HepG2 (cell line): ENCODE results near the gene SERPINB10. TPM values are rescaled to one million over a fixed set of nuclear protein-coding genes. Genes with fewer than 3 reads are reported as not detected.

ENCODE experiments used
- ATAC-seq: fragments of 200-7000 bp; cut with Tn5 transposase; 3 replicates; pipeline ENCODE4 v1.9.1; 2020; ENCODE audit warnings: mild to moderate bottlenecking, moderate library complexity
- BruUV-seq: library from RNA; stranded (reverse); fragments of 400-500 nt; replicated peaks from 2 replicates; lab custom pipeline; 2021; lab: Mats Ljungman, UMichigan
- CTCF ChIA-PET: fragments of 300-600 bp; formaldehyde crosslinking; extraction: SDS; loops from one replicate; lab custom pipeline; 2021; ENCODE audit warnings: low total read pairs, inconsistent platforms, low intra/inter-chr PET ratio; lab: Yijun Ruan, JAX
- POLR2A ChIA-PET: fragments of 350-600 bp; sonication (Branson Sonifier 250); formaldehyde crosslinking; loops from one replicate; lab custom pipeline; 2020; ENCODE audit warnings: antibody characterized with exemption, inconsistent platforms; lab: Yijun Ruan, JAX
- DNase-seq: peaks from one replicate; pipeline ENCODE4 v3.0.0-alpha.2; 2015; ENCODE audit warnings: low spot score
- FAIRE-seq: peaks from 3 replicates; lab custom pipeline; 2011; peaks lifted over from hg19 to GRCh38; lab: Jason Lieb, UNC
- H2AFZ ChIP-seq: one replicate; pipeline ENCODE4 v1.6.1; 2011; ENCODE audit warnings: low read length, inconsistent platforms
- H3K27ac ChIP-seq: fragments of 300-600 bp; 3 replicates; pipeline ENCODE4 v1.8.0; 2011; ENCODE audit warnings: mixed run types, mild to moderate bottlenecking, mixed read lengths, low read length, inconsistent platforms; ENCODE audit not compliant: insufficient read depth; ENCODE audit errors: extremely low read length
- H3K27me3 ChIP-seq, 2 experiments: fragments of 200-600 bp in 1 of 2; 2 replicates in 1 of 2; 3 replicates in 1 of 2; pipeline versions ENCODE4 v1.6.0 to v1.8.0; 2011; ENCODE audit warnings: low read length in 2 of 2, mild to moderate bottlenecking in 2 of 2, moderate library complexity in 2 of 2, inconsistent platforms in 1 of 2; ENCODE audit not compliant: insufficient read depth in 2 of 2, control insufficient read depth in 1 of 2
- H3K36me3 ChIP-seq, 2 experiments: fragments of 200-600 bp in 1 of 2; replicated peaks in 1 of 2; 2 replicates in 1 of 2; 3 replicates in 1 of 2; pipeline versions ENCODE4 v1.5.1 to v1.8.0; 2011; ENCODE audit warnings: low read length in 2 of 2, inconsistent platforms in 1 of 2; ENCODE audit not compliant: insufficient read depth in 2 of 2, control insufficient read depth in 1 of 2
- H3K4me1 ChIP-seq: 2 replicates; pipeline ENCODE4 v1.5.1; 2012; ENCODE audit warnings: low read length, inconsistent platforms; ENCODE audit not compliant: insufficient read depth
- H3K4me2 ChIP-seq: 2 replicates; pipeline ENCODE4 v1.6.0; 2011; ENCODE audit warnings: low read depth, low read length, inconsistent platforms
- H3K4me3 ChIP-seq, 3 experiments: fragments of 200-600 bp in 1 of 3; sonication (generic), shearing (Covaris generic) in 1 of 3; replicated peaks in 1 of 3; 2 replicates each; pipeline ENCODE4 v1.5.1; 2011 to 2016; ENCODE audit warnings: low read length in 3 of 3, inconsistent platforms in 2 of 3, low read depth in 2 of 3, mild to moderate bottlenecking in 2 of 3, control low read depth in 1 of 3, mixed read lengths in 1 of 3; ENCODE audit not compliant: insufficient read depth in 1 of 3
- H3K79me2 ChIP-seq: one replicate; pipeline ENCODE4 v1.6.1; 2011; ENCODE audit warnings: low read length, inconsistent platforms; ENCODE audit not compliant: insufficient read depth
- H3K9ac ChIP-seq: 2 replicates; pipeline ENCODE4 v1.6.0; 2011; ENCODE audit warnings: mild to moderate bottlenecking, low read depth, low read length, inconsistent platforms; ENCODE audit not compliant: insufficient read depth
- H3K9me3 ChIP-seq: 2 replicates; pipeline ENCODE4 v1.5.1; 2012; ENCODE audit warnings: mild to moderate bottlenecking, low read length
- H4K20me1 ChIP-seq: 2 replicates; pipeline ENCODE4 v1.6.0; 2011; ENCODE audit warnings: inconsistent platforms, mild to moderate bottlenecking, low read length, moderate library complexity; ENCODE audit not compliant: insufficient read depth
- NFKB2 ChIP-seq: sonication (generic); formaldehyde crosslinking; IDR thresholded peaks from 2 replicates; pipeline ENCODE4 v1.4.0; 2020; ENCODE audit warnings: missing genetic modification reagents, borderline replicate concordance
- STAG1 ChIP-seq: sonication (generic); formaldehyde crosslinking; IDR thresholded peaks from 2 replicates; pipeline ENCODE4 v1.4.0; 2020; ENCODE audit warnings: missing genetic modification reagents
- ZBED4 ChIP-seq: sonication (generic); formaldehyde crosslinking; IDR thresholded peaks from 2 replicates; pipeline ENCODE4 v1.4.0; 2020; ENCODE audit warnings: missing genetic modification reagents, borderline replicate concordance
- WGBS: methylation state at CpG from one replicate; pipeline ENCODE4 v1.1.6; 2017; ENCODE audit warnings: low lambda C conversion rate; 5-methylcytosine and 5-hydroxymethylcytosine counted together
- in situ Hi-C: cut with HindIII; loops from 2 replicates; pipeline ENCODE4 v1.10.0; 2017; ENCODE audit warnings: low pct_unique_long_range_greater_than_20kb; ENCODE audit not compliant: extremely low pct_ligation_motif_present
- intact Hi-C: fragments of 100-400 bp; cut with micrococcal nuclease; formaldehyde crosslinking; loops from one replicate; pipeline ENCODE4 v1.10.0; 2022; ENCODE audit not compliant: unreplicated experiment
- polyA plus RNA-seq, 8 experiments: library from polyadenylated mRNA; depleted of rRNA in 3 of 8; stranded (reverse) in 7 of 8; unstranded in 1 of 8; fragments of >200 nt; fragmentation: Illumina TruSeq in 4 of 8; extraction: Trizol in 4 of 8; gene quantifications; 2 replicates each; pipeline versions ENCODE4 v1.2.1 to v1.2.3, GENCODE V29; 2011 to 2016; ENCODE audit warnings: low read depth in 4 of 8, missing spikeins in 1 of 8, mixed read lengths in 1 of 8; ENCODE audit not compliant: insufficient read depth in 1 of 8
- total RNA-seq, 5 experiments: library from RNA; depleted of rRNA; stranded (reverse); fragments of >200 nt; fragmentation: Illumina TruSeq; extraction: Trizol; gene quantifications; 2 replicates each; pipeline ENCODE4 v1.2.3, GENCODE V29; 2016; ENCODE audit warnings: low read depth in 1 of 5

SERPINB10 gene
- total and polyA plus RNA-seq, 2 of the 13 experiments (the other 11 are each of a cell fraction or from before 2014, with no cell fraction given): not detected

GRCh38 chr18:63908858-63909257, 1.1 kb downstream of the SERPINB10 start (continued):
- TF ChIP-seq ZBED4: no peak

- ATAC-seq (no peak), FAIRE-seq (no peak), DNase-seq (no peak)
- Histone ChIP-seq H4K20me1 (no peaks in the 10 kb centered on the region), H3K79me2 (no peaks in the 10 kb centered on the region), H3K4me2 (no peak overlapping the region), H3K4me1 (no peaks in the 10 kb centered on the region), H3K27me3 (no peaks in the 10 kb centered on the region), H3K36me3 (no peaks in the 10 kb centered on the region), H3K9ac (no peak overlapping the region), H2AFZ (no peak overlapping the region), H3K9me3 (no peaks in the 10 kb centered on the region), H3K4me3 (no peak overlapping the region), H3K27ac (no peak overlapping the region)
- CTCF ChIA-PET: no interaction called here
- WGBS: 5% methylated on average over 2 of the region's 2 CpGs
- in situ Hi-C loops (no loop called here), intact Hi-C loops (no loop called here)
- TF ChIP-seq STAG1 (CRISPR knock-in tag) (no peak), NFKB2 (CRISPR knock-in tag) (no peak)
- POLR2A ChIA-PET: no interaction called here
- no TSS peak for BruUV-seq
Observed at GRCh38 chr18:63909870-63910269, 2.1 kb downstream of the SERPINB10 start.
